Measurements from ENCODE around the gene ZFAND2B. TPM values are rescaled to one million over a fixed set of nuclear protein-coding genes. Genes with fewer than 3 reads are reported as not detected.

Gene ZFAND2B
- total RNA-seq, 1 donor, result 25.0 TPM

- peak; percentile 96 for DNase-seq (ENCODE audit: insufficient read length, low spot score, missing footprints)
- peak within 1 kb of the TSS; percentile 94 for H3K4me2 ChIP-seq (ENCODE audit: insufficient read depth, low read length)
- H3K9me3 ChIP-seq (ENCODE audit: low read depth, low read length), result no peaks in the 10 kb centered on the region
- H3K36me3 ChIP-seq (ENCODE audit: insufficient read depth, low read length), result peaks cover 36% of the 10 kb centered on the region
- peak within 1 kb of the TSS; percentile 78 for H3K4me3 ChIP-seq (ENCODE audit: insufficient read depth, low read length)
- peaks cover 13% of the 10 kb centered on the region for H4K20me1 ChIP-seq (ENCODE audit: insufficient read depth, low read length)
- TF ChIP-seq CTCF (IDR thresholded peaks at IDR 0.05; ENCODE audit: extremely low read depth, low read depth, low read length), result no peak
- H3K27me3 ChIP-seq (ENCODE audit: insufficient read depth, low read length), result no peaks in the 10 kb centered on the region
- peak within 1 kb of the TSS; percentile 89 for H2AFZ ChIP-seq (ENCODE audit: low read length)
- peaks cover 30% of the 10 kb centered on the region for H3K4me1 ChIP-seq (ENCODE audit: insufficient read depth, low read length)
- H3K79me2 ChIP-seq (ENCODE audit: insufficient read depth, low read length), result peaks cover 55% of the 10 kb centered on the region
- H3K27ac ChIP-seq (ENCODE audit: low read depth, low read length), result peak within 1 kb of the TSS; percentile 83
Measured at GRCh38 chr2:219176818-219177551, 29.6 kb upstream of the ZFAND2B start, which contains the start of gene CNPPD1. CNPPD1 (minus strand) TSS chr2:219176925; CDS start chr2:219176828, 97 bp downstream.

- Histone ChIP-seq H2AFZ (ENCODE audit: low read length) (peak within 1 kb of the TSS; percentile 89), H3K9me3 (ENCODE audit: low read depth, low read length) (no peaks in the 10 kb centered on the region), H3K79me2 (ENCODE audit: insufficient read depth, low read length) (peaks cover 56% of the 10 kb centered on the region), H3K4me1 (ENCODE audit: insufficient read depth, low read length) (peaks cover 30% of the 10 kb centered on the region), H3K4me3 (ENCODE audit: insufficient read depth, low read length) (peak within 1 kb of the TSS; percentile 78), H3K4me2 (ENCODE audit: insufficient read depth, low read length) (peak within 1 kb of the TSS; percentile 94), H3K27me3 (ENCODE audit: insufficient read depth, low read length) (no peaks in the 10 kb centered on the region), H3K27ac (ENCODE audit: low read depth, low read length) (peak within 1 kb of the TSS; percentile 83), H4K20me1 (ENCODE audit: insufficient read depth, low read length) (peaks cover 13% of the 10 kb centered on the region), H3K36me3 (ENCODE audit: insufficient read depth, low read length) (peaks cover 41% of the 10 kb centered on the region)
- peak; percentile 100 for DNase-seq (ENCODE audit: insufficient read length, low spot score, missing footprints)
- no peak for TF ChIP-seq CTCF (IDR thresholded peaks at IDR 0.05; ENCODE audit: extremely low read depth, low read depth, low read length)
Measured at GRCh38 chr2:219177552-219178376, 28.8 kb upstream of the ZFAND2B start, which contains the start of gene RETREG2. RETREG2 (plus strand) TSS chr2:219178275; CDS start chr2:219178353, 78 bp downstream.

- peaks cover 56% of the 10 kb centered on the region for H3K79me2 ChIP-seq (ENCODE audit: insufficient read depth, low read length)
- H3K4me2 ChIP-seq (ENCODE audit: insufficient read depth, low read length), result peak overlapping the region; percentile 94
- H4K20me1 ChIP-seq (ENCODE audit: insufficient read depth, low read length), result peaks cover 18% of the 10 kb centered on the region
- H3K27me3 ChIP-seq (ENCODE audit: insufficient read depth, low read length), result no peaks in the 10 kb centered on the region
- peaks cover 46% of the 10 kb centered on the region for H3K36me3 ChIP-seq (ENCODE audit: insufficient read depth, low read length)
- H2AFZ ChIP-seq (ENCODE audit: low read length), result peak overlapping the region; percentile 57
- peak; percentile 89 for DNase-seq (ENCODE audit: insufficient read length, low spot score, missing footprints)
- peaks cover 30% of the 10 kb centered on the region for H3K4me1 ChIP-seq (ENCODE audit: insufficient read depth, low read length)
- no peaks in the 10 kb centered on the region for H3K9me3 ChIP-seq (ENCODE audit: low read depth, low read length)
- H3K27ac ChIP-seq (ENCODE audit: low read depth, low read length), result peak overlapping the region; percentile 24
- TF ChIP-seq CTCF (IDR thresholded peaks at IDR 0.05; ENCODE audit: extremely low read depth, low read depth, low read length), result no peak
- H3K4me3 ChIP-seq (ENCODE audit: insufficient read depth, low read length), result peak overlapping the region; percentile 78
Measured at GRCh38 chr2:219178377-219179175, 28.0 kb upstream of the ZFAND2B start.
